Mesenteric fat pad (tissue), 1 donor: ENCODE data around the gene SKP1. TPM values are rescaled to one million over a fixed set of nuclear protein-coding genes. Genes with fewer than 3 reads are reported as not detected.

ENCODE experiments used
- DNase-seq: peaks from one replicate; pipeline ENCODE4 v3.0.0-alpha.2; 2020; ENCODE audit warnings: low spot score
- microRNA-seq: library from miRNA; unstranded; fragments of <30 nt; microRNA quantifications from one replicate; pipeline ENCODE4 v1.2.0, GENCODE V29; 2020; ENCODE audit warnings: borderline number of aligned reads
- total RNA-seq: library from RNA; stranded (reverse); fragmentation: NEBNext Ultra II Directional; extraction: Animal tissue kit (Norgen Biotek cat#: 25700); gene quantifications from one replicate; pipeline ENCODE4 v1.2.1, GENCODE V29; 2021
- donor health status: DM: yes; HTN: yes; CAD: no.

Gene SKP1
- total RNA-seq, 1 donor from 2014 or later: 288 TPM

DNA sequence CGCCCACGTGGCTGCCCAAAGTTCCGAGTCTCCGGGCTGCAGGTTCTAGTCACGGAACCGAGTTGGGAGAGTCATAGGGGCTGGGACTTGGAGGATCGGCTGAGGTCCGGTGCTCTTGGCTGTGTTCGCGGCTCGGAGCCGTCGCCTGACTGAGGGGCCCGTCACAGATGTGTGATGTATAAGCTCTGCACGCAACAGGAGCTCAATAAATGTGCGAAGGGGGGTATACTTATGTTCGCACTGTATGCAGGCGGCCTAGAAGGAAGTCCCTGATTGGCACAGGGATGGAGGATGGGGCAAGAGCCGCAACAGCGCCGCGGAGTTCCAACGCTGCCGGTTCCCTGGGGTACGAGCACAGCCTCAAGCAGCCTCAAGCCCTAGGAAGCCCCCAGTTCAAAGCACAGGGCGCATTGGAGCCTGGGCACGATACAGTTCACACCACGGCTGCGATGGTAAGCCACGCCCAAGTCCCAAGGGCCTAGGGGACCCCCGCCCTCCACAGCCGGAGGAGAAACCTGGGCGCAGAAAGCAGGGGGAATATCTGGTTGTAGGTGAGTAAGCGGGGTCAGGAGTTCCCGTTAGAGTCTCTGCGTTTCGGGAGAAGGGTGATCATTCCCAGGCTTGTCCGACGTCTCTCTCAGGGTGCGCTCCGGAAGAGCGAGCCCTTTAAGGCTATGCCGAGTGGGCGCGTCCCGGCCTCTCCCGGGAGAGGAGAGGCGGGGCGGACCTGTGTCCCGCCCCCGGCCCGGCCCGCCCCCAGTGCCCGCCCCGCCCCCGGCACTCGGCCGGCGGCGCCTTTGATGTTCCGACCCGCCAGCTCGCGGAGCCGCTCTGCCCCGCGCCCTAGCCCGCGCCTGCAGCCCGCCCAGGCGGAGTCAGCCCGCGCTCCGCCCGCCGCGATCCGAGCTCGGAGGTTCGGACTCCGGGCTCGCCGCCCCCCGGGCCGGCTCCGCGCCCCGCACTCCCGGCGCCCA is 62.6 kb downstream of the SKP1 start, which contains the start of gene TCF7:
TCF7 (plus strand) TSS at position 780 of the 974 bp plus-strand sequence. CDS start 226 bp downstream, outside the sequence.
- peak; percentile 92 for DNase-seq

DNA sequence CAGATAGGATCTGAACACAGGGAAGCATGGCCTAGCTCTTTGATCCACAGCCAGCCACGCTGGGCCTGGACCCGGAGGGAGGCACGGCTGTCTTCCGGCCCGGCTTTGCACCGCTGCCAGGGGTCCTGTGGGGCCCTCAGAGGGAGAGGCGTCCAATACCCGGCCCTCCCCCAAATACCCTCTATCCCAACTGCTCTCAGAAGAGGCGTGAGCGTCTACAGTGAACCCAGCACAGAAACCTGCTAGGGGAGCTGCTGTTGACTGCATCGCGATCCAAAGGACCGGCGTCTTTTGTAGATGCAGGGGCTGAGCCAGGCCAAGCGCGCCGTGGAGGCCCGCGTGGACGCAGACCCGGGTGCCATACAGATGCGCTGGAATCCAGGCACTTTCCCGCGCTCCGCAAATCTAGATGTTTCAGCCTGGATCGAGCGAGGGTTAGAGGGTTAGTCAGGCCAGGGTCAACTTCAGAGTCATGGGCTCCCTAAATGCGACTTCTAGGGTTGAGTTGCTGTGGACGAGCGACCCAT is 63.3 kb downstream of the SKP1 start:
- no peak for DNase-seq

GRCh38 chr5:134112726-134113362 is 63.9 kb downstream of the SKP1 start:
- no peak for DNase-seq

DNA sequence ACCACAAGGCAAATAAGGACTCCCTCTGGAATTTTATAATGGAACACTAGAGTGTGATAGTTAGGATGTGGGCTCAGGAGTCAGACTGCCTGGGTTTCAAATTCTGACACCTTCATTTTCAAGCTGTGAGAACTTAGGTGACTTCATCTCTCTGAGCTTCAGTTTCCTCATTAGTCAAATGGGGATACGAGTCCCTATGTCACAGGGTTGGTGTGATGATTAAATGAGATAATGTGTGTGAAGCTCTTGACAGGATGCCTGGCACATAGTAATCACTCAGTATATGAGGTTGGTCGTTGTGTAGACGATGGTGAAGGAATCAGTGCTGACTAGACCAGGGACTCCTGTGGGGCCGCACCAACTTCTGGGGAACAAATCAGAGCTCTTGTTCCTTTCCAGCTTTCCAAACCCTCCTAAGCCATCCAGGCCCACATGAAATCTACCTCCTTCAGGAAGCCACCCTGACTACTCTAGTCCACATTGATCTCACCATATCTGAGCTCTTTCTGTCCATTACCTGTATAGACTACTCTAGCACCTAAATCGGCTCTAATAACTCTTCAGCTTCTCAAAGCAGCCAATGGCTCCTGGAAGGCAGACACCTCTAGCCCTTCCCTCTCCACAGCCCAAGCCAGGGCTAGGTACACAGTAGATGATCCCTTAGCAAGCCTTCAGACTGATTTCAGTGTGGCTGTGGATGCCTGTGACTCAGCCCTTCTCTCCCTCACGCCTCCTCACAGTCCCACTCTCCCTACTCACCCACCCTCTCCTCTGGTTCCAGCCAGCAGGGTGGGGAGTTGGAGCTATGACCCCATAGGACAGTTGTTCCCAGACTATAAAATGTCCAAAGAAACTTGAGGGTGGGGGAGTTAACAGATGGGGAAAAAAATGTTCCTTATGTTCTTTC is 64.8 kb downstream of the SKP1 start:
- no peak for DNase-seq

GRCh38 chr5:134110382-134110781 is 66.4 kb downstream of the SKP1 start:
- no peak for DNase-seq

DNA sequence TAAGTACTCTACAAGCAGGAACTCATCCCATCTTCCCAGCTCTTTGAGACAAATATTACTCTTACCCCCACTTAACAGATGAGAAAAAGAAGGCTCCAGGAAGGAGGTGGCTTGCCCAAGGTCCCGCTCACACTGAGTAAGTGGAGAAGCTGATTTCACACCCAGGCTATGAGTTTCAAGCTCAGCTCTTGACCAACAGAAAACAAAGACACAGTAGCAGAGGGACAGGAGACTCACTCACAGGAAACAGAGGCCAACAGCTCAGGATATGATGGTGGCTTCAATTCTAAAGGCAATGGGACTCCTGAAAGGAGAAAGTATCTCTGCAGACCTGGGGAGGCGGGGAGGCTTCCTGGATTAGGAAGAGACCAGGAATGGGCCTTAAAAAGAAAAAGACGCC is 69.0 kb downstream of the SKP1 start:
- no peak for DNase-seq

- DNase-seq: no peak
Observed at GRCh38 chr5:134106991-134107701, 69.6 kb downstream of the SKP1 start.

- DNase-seq: no peak
Observed at GRCh38 chr5:134103998-134104654, 72.6 kb downstream of the SKP1 start.

DNA sequence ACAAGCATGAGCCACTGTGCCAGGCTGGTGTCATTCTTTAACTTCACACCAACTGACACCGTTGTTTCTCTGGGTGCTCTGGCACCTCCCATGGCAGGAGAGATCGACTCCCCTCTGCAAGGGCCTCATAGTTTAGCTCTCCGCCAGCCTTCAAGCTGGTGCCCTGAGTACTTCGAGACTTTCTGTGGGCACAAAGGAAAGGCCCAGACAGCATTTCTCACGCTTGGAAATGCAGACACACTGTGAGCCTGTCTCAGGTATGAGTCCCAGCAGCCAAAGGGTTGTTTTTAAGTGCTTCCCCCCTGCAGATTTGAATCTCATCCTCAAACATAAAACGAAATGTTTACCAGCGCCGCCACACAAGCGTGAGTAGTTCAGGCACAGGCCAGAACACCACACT is 73.4 kb downstream of the SKP1 start:
- DNase-seq: no peak

GRCh38 chr5:134101686-134102439 is 74.9 kb downstream of the SKP1 start:
- DNase-seq: no peak

- DNase-seq: no peak
Observed at GRCh38 chr5:134100283-134101091, 76.3 kb downstream of the SKP1 start.

GRCh38 chr5:134099939-134100282 is 76.8 kb downstream of the SKP1 start:
- no peak for DNase-seq

DNA sequence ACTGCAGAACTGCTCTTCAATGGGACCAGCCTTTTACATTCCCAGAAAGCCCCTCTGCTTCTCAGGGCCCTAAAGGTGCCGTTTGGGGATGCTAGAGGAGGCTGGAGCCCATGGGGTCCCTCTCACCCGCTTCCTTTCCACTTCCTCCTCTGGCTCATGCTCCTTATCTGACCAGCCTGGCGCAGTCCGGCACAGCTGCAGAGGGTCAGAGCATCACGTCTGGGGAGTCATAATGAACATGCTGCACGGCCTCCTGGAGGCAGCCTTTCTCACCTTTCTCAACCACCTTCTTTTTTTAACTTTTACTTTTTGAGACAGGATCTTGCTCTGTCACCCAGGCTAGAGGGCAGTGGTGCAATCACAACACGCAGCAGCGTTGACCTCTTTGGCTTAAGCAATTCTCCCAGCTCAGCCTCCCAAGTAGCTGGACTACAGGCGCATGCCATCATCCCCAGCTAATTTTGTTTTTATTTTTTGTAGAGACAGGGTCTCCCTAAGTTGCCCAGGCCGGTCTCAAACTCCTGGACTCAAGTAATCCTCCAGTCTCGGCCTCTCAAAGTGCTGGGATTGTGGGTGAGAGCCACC is 77.4 kb downstream of the SKP1 start:
- no peak for DNase-seq

Small RNAs within 50 kb of the gene (microRNA-seq; reads per million reads assigned to microRNA genes)
- gene MIR3661: not detected

Other genes with a start within 250 kb of the SKP1 start
- 29.7 TPM for gene C5orf15, start 208.3 kb downstream of the SKP1 start, total RNA-seq
- gene VDAC1, start 172.0 kb downstream of the SKP1 start, total RNA-seq: 165 TPM
- 3.9 TPM for gene TCF7, start 62.3 kb downstream of the SKP1 start, total RNA-seq
- gene PPP2CA, start 49.1 kb upstream of the SKP1 start, total RNA-seq: 123 TPM
- 2.6 TPM for gene CDKL3, start 190.2 kb upstream of the SKP1 start, total RNA-seq
- 91.0 TPM for gene UBE2B, start 194.6 kb upstream of the SKP1 start, total RNA-seq
- gene CDKN2AIPNL, start 234.9 kb upstream of the SKP1 start, total RNA-seq: 19.5 TPM